ENCODE results near the gene MKKS.

GRCh38 chr20:10467681-10468339 lies 33.8 kb upstream of the MKKS start:
- TF ChIP-seq YY1 (IDR thresholded peaks at IDR 0.05; ENCODE audit: insufficient read depth, insufficient read length): no peak
- no peak for TF ChIP-seq ZNF274 (IDR thresholded peaks at IDR 0.05; ENCODE audit: low read depth, low read length)

Data from NT2/D1 (cell line).